Neuronal stem cell (in vitro differentiated cells): Measurements from ENCODE around the gene FCHO2.

Source experiments
- DNase-seq: peaks from one replicate; pipeline ENCODE4 v3.0.0-alpha.2; 2013; ENCODE audit warnings: low spot score
- H2AFZ ChIP-seq: one replicate; pipeline ENCODE4 v1.6.1; 2013; ENCODE audit warnings: mild to moderate bottlenecking, low read length, inconsistent platforms
- H2AK5ac ChIP-seq: 2 replicates; pipeline ENCODE4 v1.6.1; 2013; ENCODE audit warnings: low read depth, mild to moderate bottlenecking, inconsistent platforms, low read length, moderate library complexity, mixed read lengths
- H2BK120ac ChIP-seq: 2 replicates; pipeline ENCODE4 v1.6.1; 2013; ENCODE audit warnings: low read depth, mild to moderate bottlenecking, inconsistent platforms, low read length, moderate library complexity, mixed read lengths
- H2BK12ac ChIP-seq: one replicate; pipeline ENCODE4 v1.6.1; 2013; ENCODE audit warnings: low read length, inconsistent platforms
- H2BK15ac ChIP-seq: 2 replicates; pipeline ENCODE4 v1.6.1; 2013; ENCODE audit warnings: mild to moderate bottlenecking, low read length, inconsistent platforms, mixed read lengths
- H2BK5ac ChIP-seq: one replicate; pipeline ENCODE4 v1.6.1; 2013; ENCODE audit warnings: inconsistent platforms, mild to moderate bottlenecking, low read length, moderate library complexity
- H3K14ac ChIP-seq: one replicate; pipeline ENCODE4 v1.6.1; 2013; ENCODE audit warnings: low read length, inconsistent platforms
- H3K18ac ChIP-seq: 2 replicates; pipeline ENCODE4 v1.6.1; 2013; ENCODE audit warnings: low read length, inconsistent platforms
- H3K23ac ChIP-seq: 2 replicates; pipeline ENCODE4 v1.6.1; 2013; ENCODE audit warnings: low read depth, mild to moderate bottlenecking, mixed read lengths, low read length, inconsistent platforms; ENCODE audit not compliant: poor library complexity
- H3K27ac ChIP-seq: replicated peaks from 3 replicates; pipeline ENCODE4 v1.5.1; 2013; ENCODE audit warnings: low read length, inconsistent platforms
- H3K27me3 ChIP-seq, 3 experiments: 2 replicates each; pipeline ENCODE4 v1.6.1; 2013; ENCODE audit warnings: low read length in 3 of 3, mild to moderate bottlenecking in 2 of 3, inconsistent platforms in 1 of 3, low read depth in 1 of 3, mixed read lengths in 1 of 3, moderate library complexity in 1 of 3; ENCODE audit not compliant: control insufficient read depth in 3 of 3, insufficient read depth in 3 of 3
- H3K36me3 ChIP-seq, 2 donors: replicated peaks in 1 of 2; 2 replicates each; pipeline ENCODE4 v1.6.1; 2013; ENCODE audit warnings: low read length in 2 of 2; ENCODE audit not compliant: control insufficient read depth in 2 of 2, insufficient read depth in 2 of 2
- H3K4ac ChIP-seq: 2 replicates; pipeline ENCODE4 v1.6.1; 2013; ENCODE audit warnings: inconsistent platforms, mild to moderate bottlenecking, low read length, moderate library complexity
- H3K4me1 ChIP-seq, 2 donors: 1 replicate in 1 of 2; 2 replicates in 1 of 2; pipeline ENCODE4 v1.6.1; 2013; ENCODE audit warnings: low read length in 2 of 2, low read depth in 1 of 2; ENCODE audit not compliant: control insufficient read depth in 2 of 2, insufficient read depth in 1 of 2
- H3K4me2 ChIP-seq: one replicate; pipeline ENCODE4 v1.6.1; 2013; ENCODE audit warnings: mild to moderate bottlenecking, low read length, inconsistent platforms; ENCODE audit not compliant: insufficient read depth, poor library complexity, severe bottlenecking
- H3K4me3 ChIP-seq, 2 donors: 2 replicates each; pipeline ENCODE4 v1.5.1; 2013; ENCODE audit warnings: low read length in 2 of 2, mild to moderate bottlenecking in 2 of 2, inconsistent platforms in 1 of 2, moderate library complexity in 1 of 2
- H3K79me1 ChIP-seq: one replicate; pipeline ENCODE4 v1.6.1; 2013; ENCODE audit warnings: low read depth, mild to moderate bottlenecking, inconsistent platforms, low read length, moderate library complexity
- H3K9ac ChIP-seq: one replicate; pipeline ENCODE4 v1.6.1; 2013; ENCODE audit warnings: mild to moderate bottlenecking, low read depth, low read length, inconsistent platforms; ENCODE audit not compliant: poor library complexity
- H3K9me3 ChIP-seq, 2 donors: replicated peaks in 1 of 2; 2 replicates each; pipeline versions ENCODE3 to v1.6.1; 2013; ENCODE audit warnings: low read length in 2 of 2, mild to moderate bottlenecking in 2 of 2, inconsistent platforms in 1 of 2, low read depth in 1 of 2, mixed read lengths in 1 of 2, moderate library complexity in 1 of 2; ENCODE audit not compliant: control insufficient read depth in 2 of 2, insufficient read depth in 1 of 2
- H4K8ac ChIP-seq: one replicate; pipeline ENCODE4 v1.6.1; 2013; ENCODE audit warnings: low read depth, mild to moderate bottlenecking, inconsistent platforms, low read length, moderate library complexity
- H4K91ac ChIP-seq: one replicate; pipeline ENCODE4 v1.6.1; 2013; ENCODE audit warnings: low read length, low read depth, mild to moderate bottlenecking, inconsistent platforms; ENCODE audit not compliant: poor library complexity
- WGBS, 2 donors: extraction: QIAGEN DNeasy Blood & Tissue Kit; methylation state at CpG; one replicate each; pipeline ENCODE4 v1.1.7; 2013; ENCODE audit warnings: missing lambda C conversion rate in 2 of 2, mixed read lengths in 1 of 2; ENCODE audit not compliant: insufficient read length in 2 of 2, insufficient replicate concordance in 1 of 2; ENCODE audit errors: extremely low coverage in 2 of 2; 5-methylcytosine and 5-hydroxymethylcytosine counted together

Gene FCHO2

DNA sequence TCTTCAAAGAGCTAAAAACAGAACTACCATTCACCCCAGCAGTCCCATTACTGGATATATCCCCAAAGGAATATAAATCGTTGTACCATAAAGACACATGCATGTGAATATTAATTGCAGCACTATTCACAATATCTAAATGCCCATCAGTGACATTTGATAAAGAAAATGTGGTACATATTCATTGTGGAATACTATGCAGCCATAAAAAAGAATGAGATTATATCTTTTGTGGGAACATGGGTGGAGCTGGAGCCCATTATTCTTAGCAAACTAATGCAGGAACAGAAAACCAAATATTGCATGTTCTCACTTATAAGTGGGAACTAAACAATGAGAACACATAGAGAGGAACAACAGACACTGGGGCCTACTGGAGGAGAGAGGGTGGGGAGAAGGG, 38.7 kb downstream of the FCHO2 start:
- no peak overlapping the region for H3K9ac ChIP-seq
- WGBS, 2 donors: no CpG with 5 or more reads among the region's 1 CpG
- H3K4ac ChIP-seq: no peak overlapping the region
- H4K8ac ChIP-seq: no peak overlapping the region
- no peak overlapping the region for H2AFZ ChIP-seq
- H3K4me3 ChIP-seq: no peak overlapping the region
- no peak overlapping the region for H4K91ac ChIP-seq
- H3K36me3 ChIP-seq: peaks cover 0 to 39% of the 10 kb centered on the region in 2 donors
- no peak overlapping the region for H3K18ac ChIP-seq
- no peaks in the 10 kb centered on the region for H3K4me1 ChIP-seq
- peaks cover 0 to 6% of the 10 kb centered on the region in 2 donors for H3K9me3 ChIP-seq
- no peak overlapping the region for H3K14ac ChIP-seq
- no peaks in the 10 kb centered on the region for H3K79me1 ChIP-seq
- H2AK5ac ChIP-seq: no peak overlapping the region
- no peak overlapping the region for H2BK12ac ChIP-seq
- no peak for DNase-seq
- H2BK5ac ChIP-seq: no peak overlapping the region
- no peak overlapping the region for H2BK120ac ChIP-seq
- no peak overlapping the region for H3K4me2 ChIP-seq
- no peak overlapping the region for H3K23ac ChIP-seq
- no peaks in the 10 kb centered on the region for H3K27me3 ChIP-seq
- H2BK15ac ChIP-seq: no peak overlapping the region
- H3K27ac ChIP-seq: no peak overlapping the region

DNA sequence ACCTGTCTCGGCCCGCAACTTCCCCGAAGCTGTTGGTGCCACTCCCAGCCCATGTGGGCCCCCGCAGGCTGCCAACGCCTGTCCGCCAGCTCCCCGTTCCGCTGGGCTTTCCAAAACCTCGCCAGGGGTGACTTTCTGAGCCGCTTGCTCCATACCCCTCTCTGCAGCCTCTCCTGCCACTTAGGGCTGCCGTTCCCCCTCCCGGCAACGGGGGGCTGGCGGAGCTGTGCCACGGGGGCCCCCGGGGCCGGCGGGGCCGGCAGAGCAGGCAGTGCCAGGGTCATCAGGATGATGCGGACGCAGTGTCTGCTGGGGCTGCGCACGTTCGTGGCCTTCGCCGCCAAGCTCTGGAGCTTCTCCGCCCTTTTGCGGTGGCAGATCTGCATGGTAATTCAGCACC, 40.8 kb downstream of the FCHO2 start:
- Histone ChIP-seq H2AFZ (no peak overlapping the region), H3K9me3 (peaks cover 0 to 6% of the 10 kb centered on the region in 2 donors), H2BK12ac (no peak overlapping the region), H3K14ac (no peak overlapping the region), H3K18ac (no peak overlapping the region), H2BK5ac (no peak overlapping the region), H3K4me3 (no peak overlapping the region), H3K9ac (no peak overlapping the region), H2BK120ac (no peak overlapping the region), H3K4me2 (no peak overlapping the region), H2AK5ac (no peak overlapping the region), H3K27ac (no peak overlapping the region), H3K4ac (no peak overlapping the region), H3K36me3 (peaks cover 0 to 25% of the 10 kb centered on the region in 2 donors), H3K79me1 (no peaks in the 10 kb centered on the region), H4K91ac (no peak overlapping the region), H4K8ac (no peak overlapping the region), H3K23ac (no peak overlapping the region), H3K27me3 (no peaks in the 10 kb centered on the region), H2BK15ac (no peak overlapping the region), H3K4me1 (no peaks in the 10 kb centered on the region)
- WGBS, 2 donors: no CpG with 5 or more reads among the region's 28 CpGs
- DNase-seq: no peak

DNA sequence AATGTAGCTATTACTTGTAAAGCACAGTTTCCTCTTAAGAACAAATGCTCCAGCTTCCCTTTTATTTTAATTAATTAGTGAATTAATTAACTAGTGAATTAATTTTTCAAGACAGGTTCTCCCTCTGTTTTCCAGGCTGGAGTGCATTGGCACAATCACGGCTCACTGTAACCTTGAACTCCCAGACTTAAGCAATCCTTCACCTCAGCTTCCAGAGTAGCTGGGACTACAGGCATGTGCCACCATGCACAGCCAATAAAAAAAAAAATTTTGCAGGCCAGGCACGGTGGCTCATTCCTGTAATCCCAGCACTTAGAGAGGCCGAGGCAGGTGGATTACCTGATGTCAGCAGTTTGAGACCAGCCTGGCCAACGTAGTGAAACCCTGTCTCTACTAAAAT, 44.1 kb downstream of the FCHO2 start:
- no peak overlapping the region for H3K14ac ChIP-seq
- H4K91ac ChIP-seq: no peak overlapping the region
- H3K4me2 ChIP-seq: no peak overlapping the region
- H3K27me3 ChIP-seq: no peaks in the 10 kb centered on the region
- no peak overlapping the region for H3K4me3 ChIP-seq
- no peaks in the 10 kb centered on the region for H3K79me1 ChIP-seq
- H3K4me1 ChIP-seq: no peaks in the 10 kb centered on the region
- no peak overlapping the region for H3K18ac ChIP-seq
- peaks cover 0 to under 1% of the 10 kb centered on the region in 2 donors for H3K9me3 ChIP-seq
- H3K4ac ChIP-seq: no peak overlapping the region
- no peak overlapping the region for H2BK15ac ChIP-seq
- H2BK120ac ChIP-seq: no peak overlapping the region
- H2BK5ac ChIP-seq: no peak overlapping the region
- H2AK5ac ChIP-seq: no peak overlapping the region
- H2AFZ ChIP-seq: no peak overlapping the region
- WGBS, 2 donors: no CpG with 5 or more reads among the region's 4 CpGs
- H3K27ac ChIP-seq: no peak overlapping the region
- no peak overlapping the region for H3K9ac ChIP-seq
- no peak overlapping the region for H3K23ac ChIP-seq
- peaks cover 0 to 7% of the 10 kb centered on the region in 2 donors for H3K36me3 ChIP-seq
- no peak overlapping the region for H4K8ac ChIP-seq
- no peak overlapping the region for H2BK12ac ChIP-seq
- no peak for DNase-seq

DNA sequence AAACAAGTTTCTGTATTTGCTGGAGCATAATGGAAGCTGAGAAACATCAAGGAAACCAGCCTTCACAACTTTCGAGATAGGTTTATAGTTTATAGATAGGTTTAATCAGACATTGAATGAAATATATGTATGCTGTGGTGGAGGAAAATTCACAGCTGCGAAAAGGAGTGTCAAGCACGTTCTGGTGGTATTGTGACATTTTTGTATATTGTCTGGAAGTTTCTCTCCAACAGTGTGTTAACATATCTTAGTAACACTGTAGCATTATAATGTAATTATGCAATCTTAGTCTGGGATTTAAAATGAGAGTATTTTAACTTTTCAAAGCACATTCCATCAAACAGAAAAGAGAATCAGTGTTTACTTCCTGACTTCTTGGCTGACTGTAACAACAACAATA, 50.0 kb downstream of the FCHO2 start:
- Histone ChIP-seq H2BK120ac (no peak overlapping the region), H3K9ac (no peak overlapping the region), H3K18ac (no peak overlapping the region), H4K8ac (no peak overlapping the region), H3K9me3 (no peaks in the 10 kb centered on the region), H3K4ac (no peak overlapping the region), H2BK12ac (no peak overlapping the region), H2AFZ (no peak overlapping the region), H3K36me3 (no peaks in the 10 kb centered on the region), H3K79me1 (no peaks in the 10 kb centered on the region), H3K27me3 (no peaks in the 10 kb centered on the region), H2AK5ac (no peak overlapping the region), H3K14ac (no peak overlapping the region), H3K4me1 (no peaks in the 10 kb centered on the region), H3K27ac (no peak overlapping the region), H3K4me3 (no peak overlapping the region), H3K23ac (no peak overlapping the region), H2BK15ac (no peak overlapping the region), H2BK5ac (no peak overlapping the region), H3K4me2 (no peak overlapping the region), H4K91ac (no peak overlapping the region)
- DNase-seq: no peak
- no CpG with 5 or more reads among the region's 3 CpGs for whole genome bisulfite sequencing, 2 donors
